Measurements from ENCODE around the gene FILIP1L. TPM values are rescaled to one million over a fixed set of nuclear protein-coding genes. Genes with fewer than 3 reads are reported as not detected.

The FILIP1L gene
- total and polyA plus RNA-seq, 2 of the 13 experiments (the other 11 are each of a cell fraction or from before 2014, with no cell fraction given), result 8.1 to 187 TPM

DNA sequence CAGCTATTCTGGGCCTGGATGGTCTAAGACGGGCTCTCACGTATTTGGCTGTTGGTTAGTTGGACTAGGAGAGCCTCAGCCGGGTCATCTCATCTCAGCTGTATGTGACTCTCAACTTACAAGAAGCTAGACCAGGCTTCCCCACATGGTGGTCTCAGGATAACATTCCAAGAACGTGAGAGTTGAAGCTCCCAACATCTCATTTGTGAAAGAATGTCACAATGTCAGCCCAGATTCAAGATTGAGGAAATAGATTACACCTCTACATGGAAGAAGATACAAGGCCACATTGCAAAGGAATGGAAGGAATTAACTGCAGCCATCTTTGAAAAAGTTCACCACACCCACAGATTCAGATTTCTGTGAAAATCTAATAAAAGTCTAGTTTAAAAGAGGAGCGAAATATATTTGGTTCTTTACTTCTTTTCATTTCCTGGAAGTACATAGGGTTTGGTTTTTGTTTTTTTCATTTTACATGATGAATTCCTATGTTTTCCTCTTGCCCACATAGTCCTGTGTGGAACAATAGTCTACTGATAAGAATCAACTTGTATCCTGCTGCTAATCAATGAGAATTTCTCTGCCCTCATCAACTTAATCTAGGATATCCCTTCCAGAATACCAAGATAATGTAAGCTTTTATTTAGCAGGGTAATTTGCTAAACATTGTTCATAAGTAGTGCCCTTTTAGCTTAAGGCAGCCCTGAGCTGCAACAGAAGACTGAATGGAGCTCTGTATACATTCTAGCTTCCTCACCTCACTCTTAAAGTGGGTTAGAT is 180.1 kb downstream of the FILIP1L start:
- Histone ChIP-seq H3K79me2 (ENCODE audit: insufficient read depth, low read length) (no peaks in the 10 kb centered on the region), H3K4me3 (replicated peaks in 1 of 3; ENCODE audit: insufficient read depth in 1 of 3, low read depth in 2 of 3, low read length in 3 of 3) (no peak overlapping the region), H3K4me2 (ENCODE audit: low read depth, low read length) (no peak overlapping the region), H3K9me3 (ENCODE audit: low read length) (no peaks in the 10 kb centered on the region), H3K9ac (ENCODE audit: insufficient read depth, low read depth, low read length) (no peak overlapping the region), H2AFZ (ENCODE audit: low read length) (no peak overlapping the region), H4K20me1 (ENCODE audit: insufficient read depth, low read length) (no peaks in the 10 kb centered on the region), H3K36me3 (replicated peaks in 1 of 2; ENCODE audit: control insufficient read depth in 1 of 2, insufficient read depth in 2 of 2, low read length in 2 of 2) (no peaks in the 10 kb centered on the region), H3K27ac (ENCODE audit: extremely low read length, insufficient read depth, low read length) (peak overlapping the region; percentile 60), H3K27me3 (ENCODE audit: control insufficient read depth in 1 of 2, insufficient read depth in 2 of 2, low read length in 2 of 2) (no peaks in the 10 kb centered on the region), H3K4me1 (ENCODE audit: insufficient read depth, low read length) (peaks cover 65% of the 10 kb centered on the region)
- ATAC-seq, result no peak
- FAIRE-seq, result peak; percentile 52
- intact Hi-C loops (cut with micrococcal nuclease; ENCODE audit: unreplicated experiment) (no loop called here), in situ Hi-C loops (cut with HindIII; ENCODE audit: extremely low pct_ligation_motif_present, low pct_unique_long_range_greater_than_20kb) (no loop called here)
- 96% methylated on average over 5 of the region's 5 CpGs for WGBS (ENCODE audit: low lambda C conversion rate)
- ChIA-PET CTCF (ENCODE audit: low intra/inter-chr PET ratio, low total read pairs) (no interaction called here), POLR2A (interaction anchor here (0.9 to 1.6 kb wide), 2 partner anchors 13 to 58 kb away, joined by 3 to 4 read pairs; no protein-coding TSS in a partner anchor)
- TF ChIP-seq JUNB (CRISPR knock-in tag; IDR thresholded peaks at IDR 0.05; ENCODE audit: borderline replicate concordance) (no peak), HNRNPL (IDR thresholded peaks at IDR 0.05; ENCODE audit: low read depth, low read length) (no peak), ATRX (CRISPR knock-in tag; IDR thresholded peaks at IDR 0.05; ENCODE audit: borderline replicate concordance) (no peak), PRPF4 (IDR thresholded peaks at IDR 0.05; ENCODE audit: low read depth, low read length, poor library complexity, severe bottlenecking) (no peak), BRCA1 (CRISPR knock-in tag; IDR thresholded peaks at IDR 0.05) (no peak), ZNF501 (CRISPR knock-in tag; IDR thresholded peaks at IDR 0.05) (no peak), TGIF2 (CRISPR knock-in tag; IDR thresholded peaks at IDR 0.05) (no peak)
- TF ChIP-seq, protein P1, sequence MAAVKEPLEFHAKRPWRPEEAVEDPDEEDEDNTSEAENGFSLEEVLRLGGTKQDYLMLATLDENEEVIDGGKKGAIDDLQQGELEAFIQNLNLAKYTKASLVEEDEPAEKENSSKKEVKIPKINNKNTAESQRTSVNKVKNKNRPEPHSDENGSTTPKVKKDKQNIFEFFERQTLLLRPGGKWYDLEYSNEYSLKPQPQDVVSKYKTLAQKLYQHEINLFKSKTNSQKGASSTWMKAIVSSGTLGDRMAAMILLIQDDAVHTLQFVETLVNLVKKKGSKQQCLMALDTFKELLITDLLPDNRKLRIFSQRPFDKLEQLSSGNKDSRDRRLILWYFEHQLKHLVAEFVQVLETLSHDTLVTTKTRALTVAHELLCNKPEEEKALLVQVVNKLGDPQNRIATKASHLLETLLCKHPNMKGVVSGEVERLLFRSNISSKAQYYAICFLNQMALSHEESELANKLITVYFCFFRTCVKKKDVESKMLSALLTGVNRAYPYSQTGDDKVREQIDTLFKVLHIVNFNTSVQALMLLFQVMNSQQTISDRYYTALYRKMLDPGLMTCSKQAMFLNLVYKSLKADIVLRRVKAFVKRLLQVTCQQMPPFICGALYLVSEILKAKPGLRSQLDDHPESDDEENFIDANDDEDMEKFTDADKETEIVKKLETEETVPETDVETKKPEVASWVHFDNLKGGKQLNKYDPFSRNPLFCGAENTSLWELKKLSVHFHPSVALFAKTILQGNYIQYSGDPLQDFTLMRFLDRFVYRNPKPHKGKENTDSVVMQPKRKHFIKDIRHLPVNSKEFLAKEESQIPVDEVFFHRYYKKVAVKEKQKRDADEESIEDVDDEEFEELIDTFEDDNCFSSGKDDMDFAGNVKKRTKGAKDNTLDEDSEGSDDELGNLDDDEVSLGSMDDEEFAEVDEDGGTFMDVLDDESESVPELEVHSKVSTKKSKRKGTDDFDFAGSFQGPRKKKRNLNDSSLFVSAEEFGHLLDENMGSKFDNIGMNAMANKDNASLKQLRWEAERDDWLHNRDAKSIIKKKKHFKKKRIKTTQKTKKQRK (IDR thresholded peaks at IDR 0.05; ENCODE audit: low read length), result no peak
- TF ChIP-seq, protein P2, sequence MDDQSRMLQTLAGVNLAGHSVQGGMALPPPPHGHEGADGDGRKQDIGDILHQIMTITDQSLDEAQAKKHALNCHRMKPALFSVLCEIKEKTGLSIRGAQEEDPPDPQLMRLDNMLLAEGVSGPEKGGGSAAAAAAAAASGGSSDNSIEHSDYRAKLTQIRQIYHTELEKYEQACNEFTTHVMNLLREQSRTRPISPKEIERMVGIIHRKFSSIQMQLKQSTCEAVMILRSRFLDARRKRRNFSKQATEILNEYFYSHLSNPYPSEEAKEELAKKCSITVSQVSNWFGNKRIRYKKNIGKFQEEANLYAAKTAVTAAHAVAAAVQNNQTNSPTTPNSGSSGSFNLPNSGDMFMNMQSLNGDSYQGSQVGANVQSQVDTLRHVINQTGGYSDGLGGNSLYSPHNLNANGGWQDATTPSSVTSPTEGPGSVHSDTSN (CRISPR knock-in tag; IDR thresholded peaks at IDR 0.05; ENCODE audit: borderline replicate concordance), result no peak
- DNase-seq (ENCODE audit: low spot score), result no peak
- BruUV-seq (replicated peaks), result no TSS peak

All from HepG2 (cell line).